HepG2 (cell line): Measurements from ENCODE around the gene CNNM4. TPM values are rescaled to one million over a fixed set of nuclear protein-coding genes. Genes with fewer than 3 reads are reported as not detected.

Experiments used
- ATAD3A ChIP-seq: sonication (generic); formaldehyde crosslinking; IDR thresholded peaks from 2 replicates; pipeline ENCODE4 v1.4.0; 2020; ENCODE audit warnings: missing genetic modification reagents
- ESRRA ChIP-seq: sonication (generic); formaldehyde crosslinking; IDR thresholded peaks from 2 replicates; pipeline ENCODE4 v1.5.1; 2020; ENCODE audit warnings: mild to moderate bottlenecking, low read depth, missing genetic modification reagents
- GTF2F1 ChIP-seq: fragments of 150-350 bp; IDR thresholded peaks from 2 replicates; pipeline ENCODE4 v1.6.1; 2014; ENCODE audit warnings: low read length
- HDAC1 ChIP-seq: sonication (generic); formaldehyde crosslinking; IDR thresholded peaks from 2 replicates; pipeline ENCODE4 v1.5.1; 2020; ENCODE audit warnings: mild to moderate bottlenecking, missing genetic modification reagents
- HHEX ChIP-seq: IDR thresholded peaks from 2 replicates; pipeline ENCODE4 v1.6.1; 2016; ENCODE audit warnings: control low read depth
- ISL2 ChIP-seq: sonication (generic); formaldehyde crosslinking; IDR thresholded peaks from 2 replicates; pipeline ENCODE4 v1.5.0; 2020; ENCODE audit warnings: missing genetic modification reagents
- MED8 ChIP-seq: sonication (generic); formaldehyde crosslinking; IDR thresholded peaks from 2 replicates; pipeline ENCODE4 v1.8.1; 2023; ENCODE audit warnings: mild to moderate bottlenecking, missing genetic modification reagents; ENCODE audit not compliant: insufficient replicate concordance
- NFE2L1 ChIP-seq: sonication (generic); formaldehyde crosslinking; IDR thresholded peaks from 2 replicates; pipeline ENCODE4 v1.4.0; 2020; ENCODE audit warnings: missing genetic modification reagents, mild to moderate bottlenecking, borderline replicate concordance
- NKX3-1 ChIP-seq: sonication (generic); formaldehyde crosslinking; IDR thresholded peaks from 2 replicates; pipeline ENCODE4 v1.5.0; 2020; ENCODE audit warnings: missing genetic modification reagents
- NR2C2 ChIP-seq: sonication (generic); formaldehyde crosslinking; IDR thresholded peaks from 2 replicates; pipeline ENCODE4 v1.4.0; 2020; ENCODE audit warnings: missing genetic modification reagents, mild to moderate bottlenecking, moderate library complexity, borderline replicate concordance
- NR3C1 ChIP-seq: sonication (generic); formaldehyde crosslinking; IDR thresholded peaks from 2 replicates; pipeline ENCODE4 v1.4.0; 2020; ENCODE audit warnings: missing genetic modification reagents
- SAP130 ChIP-seq: IDR thresholded peaks from 2 replicates; pipeline ENCODE4 v1.6.1; 2016; ENCODE audit warnings: low read depth
- TGIF2 ChIP-seq: IDR thresholded peaks from 2 replicates; pipeline ENCODE4 v1.6.1; 2016; ENCODE audit warnings: control low read depth, missing compliant biosample characterization
- WIZ ChIP-seq: sonication (generic); formaldehyde crosslinking; IDR thresholded peaks from 2 replicates; pipeline ENCODE4 v1.5.1; 2020; ENCODE audit warnings: mild to moderate bottlenecking, missing genetic modification reagents
- ZNF333 ChIP-seq: sonication (generic); formaldehyde crosslinking; IDR thresholded peaks from 2 replicates; pipeline ENCODE4 v1.4.0; 2020; ENCODE audit warnings: mild to moderate bottlenecking, missing genetic modification reagents, borderline replicate concordance
- ZNF407 ChIP-seq: sonication (generic); formaldehyde crosslinking; IDR thresholded peaks from one replicate; pipeline ENCODE4 v1.5.1; 2020; ENCODE audit warnings: mild to moderate bottlenecking, missing genetic modification reagents; ENCODE audit errors: not compliant biosample characterization
- ZNF660 ChIP-seq: sonication (generic); formaldehyde crosslinking; IDR thresholded peaks from 2 replicates; pipeline ENCODE4 v1.5.1; 2020; ENCODE audit warnings: mild to moderate bottlenecking, low read depth, missing genetic modification reagents, borderline replicate concordance
- ZNF709 ChIP-seq: sonication (generic); formaldehyde crosslinking; IDR thresholded peaks from 2 replicates; pipeline ENCODE4 v1.5.0; 2020; ENCODE audit warnings: mild to moderate bottlenecking, missing genetic modification reagents
- ZNF747 ChIP-seq: sonication (generic); formaldehyde crosslinking; IDR thresholded peaks from 2 replicates; pipeline ENCODE4 v1.8.1; 2023; ENCODE audit warnings: missing genetic modification reagents, mild to moderate bottlenecking, borderline replicate concordance
- ZSCAN20 ChIP-seq: sonication (generic); formaldehyde crosslinking; IDR thresholded peaks from 2 replicates; pipeline ENCODE4 v1.4.0; 2020; ENCODE audit warnings: missing genetic modification reagents, mild to moderate bottlenecking, borderline replicate concordance
- polyA plus RNA-seq, 8 experiments: library from polyadenylated mRNA; depleted of rRNA in 3 of 8; stranded (reverse) in 7 of 8; unstranded in 1 of 8; fragments of >200 nt; fragmentation: Illumina TruSeq in 4 of 8; extraction: Trizol in 4 of 8; gene quantifications; 2 replicates each; pipeline versions ENCODE4 v1.2.1 to v1.2.3, GENCODE V29; 2011 to 2016; ENCODE audit warnings: low read depth in 4 of 8, missing spikeins in 1 of 8, mixed read lengths in 1 of 8; ENCODE audit not compliant: insufficient read depth in 1 of 8
- total RNA-seq, 5 experiments: library from RNA; depleted of rRNA; stranded (reverse); fragments of >200 nt; fragmentation: Illumina TruSeq; extraction: Trizol; gene quantifications; 2 replicates each; pipeline ENCODE4 v1.2.3, GENCODE V29; 2016; ENCODE audit warnings: low read depth in 1 of 5
- TF ChIP-seq, protein P1 (sequence below): sonication (generic); formaldehyde crosslinking; IDR thresholded peaks from 2 replicates; pipeline ENCODE4 v1.5.0; 2020; ENCODE audit warnings: missing genetic modification reagents

The CNNM4 gene
- total and polyA plus RNA-seq, 2 of the 13 experiments (the other 11 are each of a cell fraction or from before 2014, with no cell fraction given): 5.9 to 8.4 TPM

GRCh38 chr2:96819128-96819875 lies 58.6 kb downstream of the CNNM4 start (continued):
- TF ChIP-seq ZNF407 (CRISPR knock-in tag) (no peak), HDAC1 (CRISPR knock-in tag) (peak; percentile 99), GTF2F1 (peak; percentile 62; the same call in 1 of the 2 replicates), NR3C1 (CRISPR knock-in tag) (no peak), WIZ (CRISPR knock-in tag) (0 out of 2 replicates have a peak, but pooled peaks have one; percentile 2), TGIF2 (CRISPR knock-in tag) (peak; percentile 97), ISL2 (CRISPR knock-in tag) (peak; percentile 94), ESRRA (CRISPR knock-in tag) (peak; percentile 91), ATAD3A (CRISPR knock-in tag) (no peak), NKX3-1 (CRISPR knock-in tag) (peak; percentile 70; the same call in 1 of the 2 replicates), ZNF709 (CRISPR knock-in tag) (0 out of 2 replicates have a peak, but pooled peaks have one; percentile 17), ZNF660 (CRISPR knock-in tag) (no peak), HHEX (peak; percentile 84), MED8 (CRISPR knock-in tag) (no peak), SAP130 (peak; percentile 96), ZSCAN20 (CRISPR knock-in tag) (peak; percentile 28; the same call in 1 of the 2 replicates), ZNF747 (CRISPR knock-in tag) (peak; percentile 93; the same call in 1 of the 2 replicates), ZNF333 (CRISPR knock-in tag) (no peak; the same call in 1 of the 2 replicates), NFE2L1 (CRISPR knock-in tag) (no peak), NR2C2 (CRISPR knock-in tag) (peak; percentile 69; the same call in 1 of the 2 replicates)
- TF ChIP-seq, protein P1, sequence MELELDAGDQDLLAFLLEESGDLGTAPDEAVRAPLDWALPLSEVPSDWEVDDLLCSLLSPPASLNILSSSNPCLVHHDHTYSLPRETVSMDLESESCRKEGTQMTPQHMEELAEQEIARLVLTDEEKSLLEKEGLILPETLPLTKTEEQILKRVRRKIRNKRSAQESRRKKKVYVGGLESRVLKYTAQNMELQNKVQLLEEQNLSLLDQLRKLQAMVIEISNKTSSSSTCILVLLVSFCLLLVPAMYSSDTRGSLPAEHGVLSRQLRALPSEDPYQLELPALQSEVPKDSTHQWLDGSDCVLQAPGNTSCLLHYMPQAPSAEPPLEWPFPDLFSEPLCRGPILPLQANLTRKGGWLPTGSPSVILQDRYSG (CRISPR knock-in tag): no peak; the same call in 1 of the 2 replicates
